RWPE2 (cell line): ENCODE data around the gene CROCC.

ENCODE experiments used
- ATAC-seq: fragments of 200-7000 bp; cut with Tn5 transposase; 3 replicates; pipeline ENCODE4 v1.9.1; 2021; ENCODE audit warnings: low read depth
- DNase-seq: peaks from one replicate; pipeline ENCODE4 v3.0.0-alpha.2; 2020; ENCODE audit warnings: low spot score
- H3K27ac ChIP-seq: fragments of 450-650 bp; 2 replicates; pipeline ENCODE4 v1.5.1; 2017; ENCODE audit warnings: mild to moderate bottlenecking; ENCODE audit not compliant: poor library complexity, severe bottlenecking
- H3K27me3 ChIP-seq: fragments of 250-450 bp; sonication (Bioruptor Pico); 2 replicates; pipeline ENCODE4 v1.5.1; 2021; ENCODE audit warnings: mild to moderate bottlenecking, moderate library complexity; ENCODE audit not compliant: insufficient read depth, poor library complexity, severe bottlenecking
- H3K36me3 ChIP-seq: fragments of 250-450 bp; sonication (Bioruptor Pico); 2 replicates; pipeline ENCODE4 v1.5.1; 2020; ENCODE audit warnings: low read depth, mild to moderate bottlenecking, moderate library complexity
- H3K4me1 ChIP-seq: fragments of 250-450 bp; sonication (Bioruptor Pico); 2 replicates; pipeline ENCODE4 v1.5.1; 2021; ENCODE audit warnings: mild to moderate bottlenecking, moderate library complexity; ENCODE audit not compliant: insufficient read depth, poor library complexity, severe bottlenecking
- H3K4me3 ChIP-seq: fragments of 250-450 bp; sonication (Bioruptor Pico); 2 replicates; pipeline ENCODE4 v1.5.1; 2021; ENCODE audit warnings: mild to moderate bottlenecking, moderate library complexity; ENCODE audit not compliant: severe bottlenecking
- H3K9me3 ChIP-seq: fragments of 250-450 bp; sonication (Bioruptor Pico); 2 replicates; pipeline ENCODE4 v1.5.1; 2021; ENCODE audit warnings: mild to moderate bottlenecking, moderate library complexity; ENCODE audit not compliant: severe bottlenecking
- TF ChIP-seq, protein P1 (sequence below): fragments of 450-650 bp; IDR thresholded peaks from one replicate; pipeline ENCODE4 v1.5.1; 2017; ENCODE audit warnings: mild to moderate bottlenecking, moderate library complexity; ENCODE audit not compliant: poor library complexity, severe bottlenecking

The CROCC gene

DNA sequence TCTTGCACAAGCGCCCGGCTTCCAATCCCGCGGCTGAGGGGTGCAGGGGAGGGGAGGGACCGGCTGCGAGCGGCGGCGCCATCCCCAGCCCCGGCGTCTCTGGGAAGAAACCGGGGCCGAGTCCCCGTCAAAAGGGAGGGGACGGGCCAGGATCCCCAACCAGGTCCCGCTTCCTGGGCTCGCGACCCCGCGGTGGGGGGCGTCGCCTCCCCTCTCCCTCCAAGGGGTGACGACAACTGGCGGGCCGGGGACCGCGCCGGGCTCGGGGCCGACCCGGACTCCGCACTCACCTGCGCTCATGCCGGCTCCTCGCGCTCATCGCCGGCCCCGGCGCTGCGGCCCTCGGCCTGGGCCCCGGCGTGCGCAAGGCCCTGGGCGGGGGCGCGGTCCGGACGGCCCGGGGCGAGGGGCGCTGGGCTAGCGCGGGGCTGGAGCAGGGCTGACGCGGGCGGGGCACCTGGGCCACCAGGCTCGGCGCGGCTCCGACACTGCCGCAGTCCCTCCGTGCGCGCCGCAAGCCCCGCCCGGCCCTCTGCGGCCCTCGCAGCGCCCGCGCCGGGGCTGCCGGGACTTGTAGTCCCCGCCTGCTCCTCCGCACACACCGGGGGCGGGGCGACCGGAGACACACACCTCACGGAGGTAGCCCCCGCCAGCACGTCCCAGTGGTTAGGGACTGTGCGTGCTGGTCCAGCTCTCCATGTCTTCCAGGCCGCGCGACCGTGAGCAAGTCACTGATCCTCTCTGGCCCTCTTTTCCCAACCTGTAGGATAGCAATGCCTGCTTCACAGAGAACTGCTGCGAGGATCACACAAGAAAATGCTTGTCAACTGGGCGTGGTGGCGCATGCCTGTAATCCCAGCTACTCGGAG lies 89.9 kb downstream of the CROCC start, which contains the start of gene ATP13A2:
TSS of gene ATP13A2 (minus strand) at position 490 of the 869 bp plus-strand sequence. CDS start at position 300, 190 bp downstream.
- H3K36me3 ChIP-seq = no peaks in the 10 kb centered on the region
- H3K27ac ChIP-seq = peak within 1 kb of the TSS; percentile 31
- TF ChIP-seq, protein P1, sequence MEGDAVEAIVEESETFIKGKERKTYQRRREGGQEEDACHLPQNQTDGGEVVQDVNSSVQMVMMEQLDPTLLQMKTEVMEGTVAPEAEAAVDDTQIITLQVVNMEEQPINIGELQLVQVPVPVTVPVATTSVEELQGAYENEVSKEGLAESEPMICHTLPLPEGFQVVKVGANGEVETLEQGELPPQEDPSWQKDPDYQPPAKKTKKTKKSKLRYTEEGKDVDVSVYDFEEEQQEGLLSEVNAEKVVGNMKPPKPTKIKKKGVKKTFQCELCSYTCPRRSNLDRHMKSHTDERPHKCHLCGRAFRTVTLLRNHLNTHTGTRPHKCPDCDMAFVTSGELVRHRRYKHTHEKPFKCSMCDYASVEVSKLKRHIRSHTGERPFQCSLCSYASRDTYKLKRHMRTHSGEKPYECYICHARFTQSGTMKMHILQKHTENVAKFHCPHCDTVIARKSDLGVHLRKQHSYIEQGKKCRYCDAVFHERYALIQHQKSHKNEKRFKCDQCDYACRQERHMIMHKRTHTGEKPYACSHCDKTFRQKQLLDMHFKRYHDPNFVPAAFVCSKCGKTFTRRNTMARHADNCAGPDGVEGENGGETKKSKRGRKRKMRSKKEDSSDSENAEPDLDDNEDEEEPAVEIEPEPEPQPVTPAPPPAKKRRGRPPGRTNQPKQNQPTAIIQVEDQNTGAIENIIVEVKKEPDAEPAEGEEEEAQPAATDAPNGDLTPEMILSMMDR = no peak
- ATAC-seq (peak; percentile 93), DNase-seq (peak; percentile 87)
- peaks cover 13% of the 10 kb centered on the region for H3K4me1 ChIP-seq
- no peaks in the 10 kb centered on the region for H3K27me3 ChIP-seq
- H3K9me3 ChIP-seq = no peaks in the 10 kb centered on the region
- H3K4me3 ChIP-seq = peak within 1 kb of the TSS; percentile 94

DNA sequence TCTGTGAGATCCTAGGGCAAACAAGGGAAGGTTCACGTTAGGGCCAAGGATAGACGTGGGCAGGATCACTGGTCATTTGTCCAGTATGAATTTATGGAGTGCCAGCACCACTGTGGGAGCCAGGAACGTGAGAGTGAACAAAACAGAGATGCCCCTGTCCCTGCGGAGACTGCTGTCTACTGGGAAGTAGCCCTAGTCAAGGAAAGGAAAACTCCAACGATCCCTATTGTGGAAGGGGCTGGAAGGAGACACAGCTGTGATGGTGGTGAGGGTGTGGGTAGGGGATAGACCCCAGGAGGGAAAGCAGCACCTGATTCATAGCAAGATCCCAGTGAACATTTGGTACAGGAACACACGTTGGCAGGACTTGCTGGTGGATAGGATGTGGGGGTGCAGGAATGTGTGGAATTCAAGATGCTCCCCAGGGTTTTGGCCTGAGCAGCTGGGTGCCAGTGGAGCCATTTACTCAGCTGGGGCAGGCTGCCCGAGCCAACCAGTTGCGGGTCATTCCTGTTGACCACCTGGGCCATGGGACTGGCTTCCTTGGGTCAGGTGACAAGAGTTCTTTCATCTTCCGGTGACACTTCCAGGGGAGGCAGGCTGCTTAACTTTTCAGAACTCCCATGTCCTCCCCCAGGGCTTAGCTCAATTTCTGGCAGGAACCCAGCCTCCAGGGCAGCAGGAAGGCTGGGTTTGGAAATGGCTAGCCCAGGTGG lies 91.2 kb downstream of the CROCC start:
- peaks cover 13% of the 10 kb centered on the region for H3K4me1 ChIP-seq
- no peak overlapping the region for H3K27ac ChIP-seq
- ATAC-seq (no peak), DNase-seq (no peak)
- H3K27me3 ChIP-seq = no peaks in the 10 kb centered on the region
- H3K4me3 ChIP-seq = no peak overlapping the region
- H3K9me3 ChIP-seq = no peaks in the 10 kb centered on the region
- H3K36me3 ChIP-seq = peaks cover 1% of the 10 kb centered on the region; the same call in 1 of the 2 replicates
- TF ChIP-seq, protein P1 = no peak

DNA sequence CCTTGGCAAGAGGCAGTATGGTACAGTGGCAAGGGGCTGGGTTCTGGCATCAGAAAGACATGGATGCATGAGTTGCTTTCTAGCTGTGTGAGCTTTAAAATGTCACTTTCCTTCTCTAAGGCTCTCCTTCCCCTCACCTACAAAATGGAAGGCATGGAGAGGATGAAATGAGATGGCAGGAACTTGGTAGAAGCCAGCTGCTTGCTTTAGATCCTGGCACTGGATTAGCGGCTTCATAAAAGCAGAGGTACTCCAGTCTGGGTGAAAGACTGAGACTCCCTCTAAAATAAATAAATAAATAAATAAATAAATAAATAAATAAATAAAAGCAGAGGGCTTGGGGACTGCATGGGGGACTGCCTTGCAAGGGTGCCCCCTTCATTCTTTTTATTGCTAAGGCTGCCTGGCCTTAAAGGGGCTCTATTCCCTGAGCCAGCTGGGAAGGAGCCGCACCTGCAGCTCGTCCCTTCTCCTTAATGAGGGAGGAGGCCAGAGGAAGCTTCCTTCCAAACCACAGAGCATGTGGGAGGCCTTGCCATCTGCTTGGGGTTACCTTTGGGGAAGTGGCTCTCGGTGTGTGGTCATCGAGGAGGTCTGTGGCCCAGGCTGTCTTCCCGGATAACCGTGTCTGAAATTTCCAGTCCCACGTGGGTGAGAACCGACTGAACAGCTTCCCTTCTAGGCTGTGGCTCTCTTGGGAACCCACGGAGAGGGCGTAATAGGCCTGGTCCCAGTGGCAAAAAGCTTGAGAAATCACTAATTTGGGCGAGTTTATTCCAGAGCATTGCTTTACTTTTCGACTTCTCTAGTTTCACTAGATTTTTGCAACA lies 92.0 kb downstream of the CROCC start:
- TF ChIP-seq, protein P1 = no peak
- peak; percentile 20 for DNase-seq

DNA sequence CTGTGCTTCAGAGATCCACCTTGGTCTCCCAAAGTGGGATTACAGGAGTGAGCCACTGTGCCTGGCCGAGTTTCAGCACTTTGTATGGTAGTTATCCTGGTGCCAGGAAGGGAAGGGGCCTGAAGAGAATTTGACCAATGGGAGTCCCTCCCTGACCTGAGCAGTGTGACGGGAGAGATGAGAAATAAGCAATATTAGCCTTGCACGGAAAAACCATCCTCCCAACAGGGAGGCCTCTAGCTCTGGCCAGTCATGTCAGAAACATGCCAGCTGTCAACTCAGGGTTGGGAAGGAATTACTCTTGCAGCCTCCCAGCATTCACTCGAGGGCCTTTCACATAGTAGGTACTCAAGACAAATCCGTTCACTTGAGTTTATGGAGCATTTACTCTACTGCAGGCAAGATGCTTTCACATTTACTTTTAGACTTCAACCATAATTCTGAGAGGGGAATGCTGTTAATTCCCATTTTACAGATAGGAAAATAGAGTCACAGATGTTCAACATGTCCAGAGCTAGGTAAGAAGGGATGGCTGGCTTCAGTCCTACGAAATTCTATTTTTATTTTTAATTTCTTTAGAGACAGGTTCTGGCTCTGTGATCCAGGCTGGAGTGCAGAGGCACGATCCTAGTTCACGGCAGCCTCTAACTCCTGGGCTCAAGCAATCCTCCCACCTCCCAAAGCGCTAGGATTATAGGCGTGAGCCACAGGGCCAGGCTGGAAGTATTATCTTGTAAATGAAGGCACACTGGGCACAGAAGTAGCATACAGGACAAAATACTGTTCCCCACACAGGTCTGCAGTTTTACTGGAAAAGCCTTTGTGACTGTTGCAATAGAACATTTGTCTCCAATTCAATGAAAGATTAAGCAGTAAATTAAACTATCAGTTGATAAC lies 93.2 kb downstream of the CROCC start:
- no peak for ATAC-seq
- H3K36me3 ChIP-seq = peaks cover 19% of the 10 kb centered on the region
- TF ChIP-seq, protein P1 = no peak
- H3K4me1 ChIP-seq = peaks cover 13% of the 10 kb centered on the region
- no peak overlapping the region for H3K27ac ChIP-seq
- no peak overlapping the region for H3K4me3 ChIP-seq
- DNase-seq = peak; percentile 12
- no peaks in the 10 kb centered on the region for H3K9me3 ChIP-seq
- no peaks in the 10 kb centered on the region for H3K27me3 ChIP-seq

More for the DNA sequence above, 92.0 kb downstream of the CROCC start:
- H3K27ac ChIP-seq = no peak overlapping the region
- no peak for ATAC-seq
- H3K4me1 ChIP-seq = peaks cover 13% of the 10 kb centered on the region
- peaks cover 7% of the 10 kb centered on the region for H3K36me3 ChIP-seq
- H3K9me3 ChIP-seq = no peaks in the 10 kb centered on the region
- H3K4me3 ChIP-seq = no peak overlapping the region
- H3K27me3 ChIP-seq = no peaks in the 10 kb centered on the region
